Measurements from ENCODE around the gene MDC1. TPM values are rescaled to one million over a fixed set of nuclear protein-coding genes. Genes with fewer than 3 reads are reported as not detected.
A peak's percentile ranks its signal among the peaks of the same experiment; 100 is the strongest.
"Not testable (repeated sequence)": the region's sequence is repeated elsewhere in the genome, so short reads cannot be mapped to it uniquely, and the experiment has no call there.

The MDC1 gene
- total RNA-seq, 1 experiment from 2014 or later, result 46.6 TPM

DNA sequence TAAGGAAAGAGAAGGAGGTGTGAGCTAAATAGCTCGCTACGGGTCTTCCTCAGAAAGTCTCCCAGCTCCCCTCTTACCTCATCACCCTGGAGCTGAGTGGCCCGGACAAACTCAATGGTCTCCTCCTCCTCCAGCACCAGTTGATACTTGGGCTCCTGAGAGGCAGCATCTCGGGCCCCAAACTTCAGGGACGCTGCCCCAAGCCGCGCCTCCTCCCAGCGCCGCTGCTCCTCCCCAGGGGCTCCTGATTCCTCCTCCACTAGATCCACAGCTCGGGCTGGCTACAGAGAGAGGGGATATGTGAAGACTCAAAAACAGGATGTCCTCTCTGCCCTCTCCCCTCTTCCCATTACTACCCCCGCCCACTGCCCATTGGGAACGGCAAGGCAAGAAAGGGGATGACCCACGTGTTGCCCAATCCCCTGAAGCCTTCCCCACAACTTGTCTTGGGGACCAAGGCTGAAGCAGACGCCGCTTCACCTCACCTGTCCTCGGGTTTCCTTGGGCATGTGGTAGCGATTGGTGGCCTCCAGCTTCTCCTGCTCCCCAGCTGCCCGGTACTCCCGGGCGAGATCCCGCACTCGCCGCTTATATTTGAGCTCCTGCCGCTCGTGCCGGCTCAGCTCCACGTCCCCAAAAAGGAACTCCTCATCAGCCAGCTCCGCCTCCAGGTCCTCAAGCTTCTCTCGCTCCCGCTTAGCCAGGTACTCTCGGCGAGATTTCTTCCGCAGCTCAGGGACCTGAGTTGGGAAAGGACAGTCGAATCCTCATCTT, 51.9 kb downstream of the MDC1 start:
- TF ChIP-seq, protein P1, sequence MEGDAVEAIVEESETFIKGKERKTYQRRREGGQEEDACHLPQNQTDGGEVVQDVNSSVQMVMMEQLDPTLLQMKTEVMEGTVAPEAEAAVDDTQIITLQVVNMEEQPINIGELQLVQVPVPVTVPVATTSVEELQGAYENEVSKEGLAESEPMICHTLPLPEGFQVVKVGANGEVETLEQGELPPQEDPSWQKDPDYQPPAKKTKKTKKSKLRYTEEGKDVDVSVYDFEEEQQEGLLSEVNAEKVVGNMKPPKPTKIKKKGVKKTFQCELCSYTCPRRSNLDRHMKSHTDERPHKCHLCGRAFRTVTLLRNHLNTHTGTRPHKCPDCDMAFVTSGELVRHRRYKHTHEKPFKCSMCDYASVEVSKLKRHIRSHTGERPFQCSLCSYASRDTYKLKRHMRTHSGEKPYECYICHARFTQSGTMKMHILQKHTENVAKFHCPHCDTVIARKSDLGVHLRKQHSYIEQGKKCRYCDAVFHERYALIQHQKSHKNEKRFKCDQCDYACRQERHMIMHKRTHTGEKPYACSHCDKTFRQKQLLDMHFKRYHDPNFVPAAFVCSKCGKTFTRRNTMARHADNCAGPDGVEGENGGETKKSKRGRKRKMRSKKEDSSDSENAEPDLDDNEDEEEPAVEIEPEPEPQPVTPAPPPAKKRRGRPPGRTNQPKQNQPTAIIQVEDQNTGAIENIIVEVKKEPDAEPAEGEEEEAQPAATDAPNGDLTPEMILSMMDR (IDR thresholded peaks at IDR 0.05; ENCODE audit: insufficient read depth in 1 of 2, low read depth in 1 of 2, low read length in 1 of 2, severe bottlenecking in 1 of 2, unreplicated experiment in 1 of 2), result no peak
- Mint-ChIP-seq H3K9me3 (ENCODE audit: unreplicated experiment) (no peaks in the 10 kb centered on the region), H3K4me3 (ENCODE audit: unreplicated experiment) (no peak overlapping the region), H3K27ac (ENCODE audit: unreplicated experiment) (no peak overlapping the region), H3K27me3 (ENCODE audit: insufficient read depth, unreplicated experiment) (no peaks in the 10 kb centered on the region), H3K36me3 (ENCODE audit: insufficient read depth, unreplicated experiment) (peaks cover 71% of the 10 kb centered on the region), H3K4me1 (ENCODE audit: low read depth, unreplicated experiment) (peaks cover 2% of the 10 kb centered on the region)
- no peak for DNase-seq
- H3K9me3 ChIP-seq, result no peaks in the 10 kb centered on the region
- ChIA-PET CTCF (interaction anchor here (0.6 kb wide), 1 partner anchor 65 kb away, joined by 3 read pairs; no protein-coding TSS in a partner anchor), POLR2A (interaction anchor here (1.0 kb wide), 1 partner anchor 19 kb away, joined by 3 read pairs; no protein-coding TSS in a partner anchor)
- no peaks in the 10 kb centered on the region for H3K4me1 ChIP-seq
- no peak overlapping the region for H3K4me3 ChIP-seq (ENCODE audit: low read depth, low read length)
- H3K36me3 ChIP-seq (ENCODE audit: control insufficient read depth, insufficient read depth, low read length), result no peaks in the 10 kb centered on the region; the same call in 1 of the 2 replicates
- TSS peak; percentile 34 for BruUV-seq (replicated peaks)
- H3K27me3 ChIP-seq (replicated peaks; ENCODE audit: control insufficient read depth, insufficient read depth, low read length), result no peaks in the 10 kb centered on the region
- intact Hi-C loops (cut with micrococcal nuclease; ENCODE audit: unreplicated experiment), result no loop called here

DNA sequence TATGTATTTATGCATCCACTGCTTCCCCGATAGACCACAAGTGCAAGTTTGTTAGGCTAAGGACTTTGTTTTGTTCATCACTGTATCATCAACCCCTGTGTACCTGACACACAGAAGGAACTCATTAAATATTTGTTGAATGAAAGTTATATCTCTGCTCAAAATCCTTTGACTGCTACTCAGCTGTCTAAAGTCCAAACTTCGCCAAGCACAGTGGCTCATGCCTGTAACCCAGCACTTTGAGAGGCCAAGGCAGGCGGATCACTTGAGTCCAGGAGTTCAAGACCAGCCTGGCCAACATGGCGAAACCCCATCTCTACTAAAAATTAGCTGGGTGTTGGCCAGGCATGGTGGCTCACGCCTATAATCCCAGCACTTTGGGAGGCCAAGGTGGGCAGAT, 59.2 kb downstream of the MDC1 start:
- H3K9me3 Mint-ChIP-seq (ENCODE audit: unreplicated experiment); CTCF ChIA-PET; DNase-seq; H3K27me3 Mint-ChIP-seq (ENCODE audit: insufficient read depth, unreplicated experiment); H3K27me3 ChIP-seq (replicated peaks; ENCODE audit: control insufficient read depth, insufficient read depth, low read length); H3K9me3 ChIP-seq; H3K4me3 ChIP-seq (ENCODE audit: low read depth, low read length); POLR2A ChIA-PET; H3K4me3 Mint-ChIP-seq (ENCODE audit: unreplicated experiment); BruUV-seq (replicated peaks); H3K36me3 ChIP-seq (ENCODE audit: control insufficient read depth, insufficient read depth, low read length); intact Hi-C loops (cut with micrococcal nuclease; ENCODE audit: unreplicated experiment); H3K4me1 Mint-ChIP-seq (ENCODE audit: low read depth, unreplicated experiment); H3K27ac Mint-ChIP-seq (ENCODE audit: unreplicated experiment); H3K4me1 ChIP-seq: not testable (repeated sequence)
- H3K36me3 Mint-ChIP-seq (ENCODE audit: insufficient read depth, unreplicated experiment), result peaks cover 69% of the 10 kb centered on the region

DNA sequence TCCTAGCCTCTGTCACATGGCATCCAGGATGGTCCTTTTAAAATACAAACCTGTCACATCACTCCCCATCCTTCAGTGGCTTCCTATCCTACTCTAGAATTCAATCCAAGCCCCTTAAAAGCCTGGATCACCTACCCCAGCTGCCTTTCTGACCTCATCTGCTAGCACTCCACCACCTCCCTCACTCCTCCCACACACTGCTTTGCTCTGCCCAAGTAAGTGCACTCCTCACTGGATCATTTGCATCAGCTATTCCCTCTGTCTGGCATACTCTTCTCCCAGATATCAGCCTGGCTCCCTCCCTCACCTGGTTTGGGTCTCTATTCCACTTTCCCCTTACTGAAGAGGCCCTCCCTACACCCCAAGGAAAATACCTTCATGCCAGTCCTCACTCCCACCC, 59.6 kb downstream of the MDC1 start:
- Histone ChIP-seq H3K4me3 (ENCODE audit: low read depth, low read length) (no peak overlapping the region), H3K9me3 (no peaks in the 10 kb centered on the region), H3K4me1 (no peaks in the 10 kb centered on the region), H3K27me3 (replicated peaks; ENCODE audit: control insufficient read depth, insufficient read depth, low read length) (no peaks in the 10 kb centered on the region), H3K36me3 (ENCODE audit: control insufficient read depth, insufficient read depth, low read length) (no peaks in the 10 kb centered on the region; the same call in 1 of the 2 replicates)
- TF ChIP-seq, protein P1 (IDR thresholded peaks at IDR 0.05; ENCODE audit: insufficient read depth in 1 of 2, low read depth in 1 of 2, low read length in 1 of 2, severe bottlenecking in 1 of 2, unreplicated experiment in 1 of 2), result no peak
- Mint-ChIP-seq H3K27me3 (ENCODE audit: insufficient read depth, unreplicated experiment) (no peaks in the 10 kb centered on the region), H3K27ac (ENCODE audit: unreplicated experiment) (no peak overlapping the region), H3K9me3 (ENCODE audit: unreplicated experiment) (no peaks in the 10 kb centered on the region), H3K4me3 (ENCODE audit: unreplicated experiment) (no peak overlapping the region), H3K4me1 (ENCODE audit: low read depth, unreplicated experiment) (no peaks in the 10 kb centered on the region), H3K36me3 (ENCODE audit: insufficient read depth, unreplicated experiment) (peaks cover 69% of the 10 kb centered on the region)
- CTCF ChIA-PET, result no interaction called here
- no peak for DNase-seq
- intact Hi-C loops (cut with micrococcal nuclease; ENCODE audit: unreplicated experiment), result no loop called here
- POLR2A ChIA-PET, result no interaction called here
- BruUV-seq (replicated peaks), result no TSS peak

Measured in Caco-2 (cell line).